ENCODE measurements around the gene SLU7.

The SLU7 gene

DNA sequence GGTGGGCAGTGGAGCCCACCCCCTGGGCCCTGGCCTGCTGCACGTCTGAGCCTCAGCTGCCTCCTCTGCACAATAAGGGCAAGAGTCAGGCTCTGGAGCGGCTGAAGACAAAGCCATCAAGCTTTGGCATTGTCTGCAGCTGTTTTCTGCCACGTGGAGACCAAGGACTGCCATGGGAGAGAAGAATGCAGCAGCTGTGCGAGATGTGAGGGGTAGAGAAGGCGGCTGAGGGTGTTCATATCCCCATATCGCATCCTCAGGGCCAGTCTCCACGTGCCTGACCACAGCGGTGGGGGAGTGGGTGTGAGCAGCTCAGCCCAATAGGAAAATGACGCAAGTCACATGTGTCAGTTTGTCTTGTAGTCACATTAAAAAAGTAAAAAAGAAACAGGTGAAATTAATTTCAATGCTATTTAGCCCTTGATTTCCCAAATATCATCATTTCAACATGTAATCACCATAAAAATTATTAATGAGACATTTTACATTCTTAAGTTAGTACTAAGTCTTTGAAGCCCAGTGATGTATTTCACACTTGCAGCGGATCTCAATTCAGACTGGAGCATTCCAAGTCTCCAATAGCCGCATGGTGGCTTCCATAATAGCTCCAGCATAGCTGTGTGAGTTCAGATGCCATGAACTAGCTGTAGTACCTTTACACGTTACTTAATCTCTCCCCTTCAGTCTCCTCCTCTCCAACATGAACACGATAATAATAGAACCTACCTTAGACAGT lies 55.1 kb downstream of the SLU7 start:
- no peak for DNase-seq

GRCh38 chr5:160363211-160363610 lies 55.7 kb downstream of the SLU7 start:
- no peak for DNase-seq

DNA sequence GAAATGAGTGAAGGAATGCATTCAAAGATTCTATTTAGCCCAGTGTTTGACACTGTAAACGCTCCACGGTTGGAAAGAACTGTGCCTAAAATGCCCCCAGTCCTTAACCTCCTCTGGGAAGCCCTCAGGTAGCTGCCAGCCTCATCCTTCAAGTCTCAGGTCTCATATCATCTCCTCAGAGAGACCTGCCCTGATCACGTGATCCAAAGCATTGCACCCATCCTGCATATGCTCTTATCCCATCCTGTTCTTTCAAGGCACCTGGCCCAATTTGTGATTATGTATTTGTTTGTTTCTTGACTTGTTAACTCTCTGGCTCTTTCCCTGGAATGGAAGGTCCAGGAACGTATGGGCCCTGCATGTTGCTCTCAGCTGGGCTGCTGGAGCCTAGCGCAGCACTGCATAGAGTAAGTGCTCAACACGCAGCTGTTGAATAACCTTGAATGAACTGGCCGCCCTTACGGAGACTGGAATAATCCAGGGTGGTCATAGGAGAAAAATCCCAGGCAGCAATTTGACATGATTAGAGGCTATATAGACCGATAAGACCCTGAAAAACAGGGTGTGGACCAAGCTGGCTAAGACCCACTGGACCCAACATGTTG lies 57.2 kb downstream of the SLU7 start:
- no peak for DNase-seq

GRCh38 chr5:160360310-160360709 lies 58.6 kb downstream of the SLU7 start:
- no peak for DNase-seq

- no peak for DNase-seq
Measured at GRCh38 chr5:160359816-160360215, 59.1 kb downstream of the SLU7 start.

GRCh38 chr5:160359242-160359641 lies 59.6 kb downstream of the SLU7 start:
- no peak for DNase-seq

DNA sequence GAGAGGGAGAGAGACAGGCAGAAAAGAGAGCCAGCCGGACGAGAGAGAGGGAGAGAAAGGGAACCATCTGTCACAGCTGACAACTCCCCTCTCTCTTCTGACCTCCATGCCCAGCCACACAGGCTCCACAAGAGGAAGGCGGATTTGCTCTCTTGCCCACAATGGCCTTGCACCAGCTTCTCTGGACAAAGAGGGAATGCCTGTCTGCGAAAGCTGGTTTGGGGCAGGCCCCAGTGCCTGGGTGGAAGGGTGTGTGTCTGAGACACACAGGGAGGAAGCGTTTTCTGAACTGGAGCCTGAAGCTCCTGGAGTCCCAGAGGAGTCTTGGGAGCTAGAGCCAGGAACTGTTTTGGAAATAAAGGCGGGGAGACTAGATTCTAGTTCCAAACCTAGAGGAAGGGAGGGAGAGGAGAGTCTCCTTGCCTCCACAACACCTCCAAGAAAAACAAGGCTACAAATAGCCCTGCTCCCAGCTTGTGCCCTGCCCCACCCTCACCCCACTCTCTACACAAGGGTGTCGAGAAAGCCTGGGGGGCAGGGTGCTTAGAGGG lies 60.9 kb downstream of the SLU7 start:
- no peak for DNase-seq

DNA sequence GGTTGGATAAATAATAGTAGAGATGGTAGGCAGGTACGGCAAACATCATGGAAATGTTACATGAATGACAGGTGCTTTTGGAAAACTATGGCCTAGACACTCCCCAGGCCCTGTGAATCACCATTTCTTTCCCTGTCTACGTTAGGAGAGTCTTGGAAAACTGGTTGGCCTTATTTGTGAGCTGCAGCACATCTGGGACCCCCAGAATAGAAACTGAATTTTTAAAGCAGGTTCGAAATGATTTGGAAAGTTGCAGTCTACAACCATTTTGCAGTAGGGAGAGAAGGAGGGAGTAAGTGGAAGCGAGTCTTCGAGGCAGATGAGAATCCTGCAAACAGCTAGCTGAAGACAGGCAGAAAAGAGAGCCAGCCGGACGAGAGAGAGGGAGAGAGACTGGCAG lies 61.5 kb downstream of the SLU7 start:
- no peak for DNase-seq

- no peak for DNase-seq
Measured at GRCh38 chr5:160356550-160357347, 62.1 kb downstream of the SLU7 start.

- no peak for DNase-seq
Measured at GRCh38 chr5:160354666-160355065, 64.2 kb downstream of the SLU7 start.

DNA sequence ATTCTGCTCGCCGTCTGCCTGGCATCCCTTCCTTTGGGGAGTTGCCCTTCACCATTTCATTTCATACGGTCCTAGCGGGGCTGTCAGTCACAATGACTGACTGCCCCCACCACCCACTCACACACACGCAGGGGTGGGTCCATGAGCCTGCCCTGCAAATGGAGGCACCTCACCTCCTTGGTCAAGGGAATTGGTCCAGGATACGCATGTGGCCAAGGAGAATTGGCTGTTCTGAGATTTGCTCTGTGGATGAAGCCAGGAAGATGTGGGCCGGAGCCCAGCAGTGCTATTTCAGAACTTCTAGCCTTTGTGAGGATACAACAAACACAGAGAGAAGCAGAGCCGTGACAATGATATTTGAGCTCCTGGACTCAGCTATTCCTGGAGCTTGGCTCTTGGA lies 65.5 kb downstream of the SLU7 start:
- DNase-seq: no peak

GRCh38 chr5:160352308-160352707 lies 66.6 kb downstream of the SLU7 start:
- no peak for DNase-seq

Data from bone marrow (tissue), 2 donors.